HFF-Myc (cell line): ENCODE measurements around the gene SAMD4B.

Source experiments
- DNase-seq: peaks from one replicate; pipeline ENCODE4 v3.0.0-alpha.2; 2011; ENCODE audit warnings: low read depth; ENCODE audit errors: extremely low read depth
- H3K4me3 ChIP-seq: replicated peaks from 2 replicates; pipeline ENCODE4 v1.5.1; 2011; ENCODE audit warnings: low read depth, mild to moderate bottlenecking, control low read depth, low read length
- TF ChIP-seq, protein P1 (sequence below): IDR thresholded peaks from 2 replicates; pipeline ENCODE4 v1.5.1; 2012; ENCODE audit warnings: mild to moderate bottlenecking, low read depth, low read length, control low read depth; ENCODE audit errors: missing control alignments

Gene SAMD4B

DNA sequence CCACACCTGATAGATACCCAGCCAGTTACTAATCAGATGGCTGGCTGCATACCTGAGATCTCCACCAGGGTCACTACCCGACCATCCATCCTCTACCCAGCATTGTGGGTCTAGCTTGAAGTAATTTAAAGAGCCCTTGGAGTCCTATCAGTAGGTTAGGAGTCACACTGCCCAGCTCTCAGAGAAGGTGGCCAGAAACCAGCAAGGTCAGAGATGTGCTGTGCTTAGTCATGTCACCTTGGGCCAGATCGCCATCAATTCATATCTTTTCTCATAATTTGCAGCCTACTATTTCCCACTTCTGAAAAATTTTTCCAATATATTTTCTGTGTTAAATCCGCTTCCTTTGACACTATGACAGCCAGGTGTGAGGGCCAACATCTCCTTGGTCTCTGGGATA is 13.9 kb downstream of the SAMD4B start:
- TF ChIP-seq, protein P1, sequence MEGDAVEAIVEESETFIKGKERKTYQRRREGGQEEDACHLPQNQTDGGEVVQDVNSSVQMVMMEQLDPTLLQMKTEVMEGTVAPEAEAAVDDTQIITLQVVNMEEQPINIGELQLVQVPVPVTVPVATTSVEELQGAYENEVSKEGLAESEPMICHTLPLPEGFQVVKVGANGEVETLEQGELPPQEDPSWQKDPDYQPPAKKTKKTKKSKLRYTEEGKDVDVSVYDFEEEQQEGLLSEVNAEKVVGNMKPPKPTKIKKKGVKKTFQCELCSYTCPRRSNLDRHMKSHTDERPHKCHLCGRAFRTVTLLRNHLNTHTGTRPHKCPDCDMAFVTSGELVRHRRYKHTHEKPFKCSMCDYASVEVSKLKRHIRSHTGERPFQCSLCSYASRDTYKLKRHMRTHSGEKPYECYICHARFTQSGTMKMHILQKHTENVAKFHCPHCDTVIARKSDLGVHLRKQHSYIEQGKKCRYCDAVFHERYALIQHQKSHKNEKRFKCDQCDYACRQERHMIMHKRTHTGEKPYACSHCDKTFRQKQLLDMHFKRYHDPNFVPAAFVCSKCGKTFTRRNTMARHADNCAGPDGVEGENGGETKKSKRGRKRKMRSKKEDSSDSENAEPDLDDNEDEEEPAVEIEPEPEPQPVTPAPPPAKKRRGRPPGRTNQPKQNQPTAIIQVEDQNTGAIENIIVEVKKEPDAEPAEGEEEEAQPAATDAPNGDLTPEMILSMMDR, result no peak
- no peak for DNase-seq

GRCh38 chr19:39356647-39357046 is 14.4 kb downstream of the SAMD4B start:
- DNase-seq, result no peak
- TF ChIP-seq, protein P1, result no peak
- no peak overlapping the region for H3K4me3 ChIP-seq

More for the DNA sequence above, 13.9 kb downstream of the SAMD4B start:
- no peak overlapping the region for H3K4me3 ChIP-seq

GRCh38 chr19:39359026-39359425 is 16.8 kb downstream of the SAMD4B start:
- no peak for DNase-seq
- TF ChIP-seq, protein P1, result no peak

DNA sequence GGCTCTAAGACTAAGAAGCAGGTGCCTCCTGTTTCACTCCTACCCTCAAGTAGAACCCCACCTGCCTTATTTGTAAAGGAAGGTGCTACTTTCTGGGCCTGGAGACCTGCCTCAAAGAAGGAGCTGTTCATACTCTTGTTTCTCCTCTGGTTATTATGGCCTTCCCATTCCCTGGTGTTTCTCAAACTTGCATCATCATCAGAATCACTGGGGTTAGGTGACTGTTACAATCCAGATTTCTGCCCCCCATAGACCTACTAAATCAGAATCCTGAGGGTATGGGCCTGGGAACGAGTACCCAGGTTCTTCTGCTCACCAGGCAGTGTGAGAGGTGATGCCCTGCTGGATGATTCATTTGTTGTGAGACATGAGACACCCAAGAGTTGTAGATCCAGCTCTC is 18.4 kb downstream of the SAMD4B start:
- TF ChIP-seq, protein P1, result no peak
- no peak for DNase-seq

More at GRCh38 chr19:39359026-39359425, 16.8 kb downstream of the SAMD4B start:
- H3K4me3 ChIP-seq, result no peak overlapping the region

DNA sequence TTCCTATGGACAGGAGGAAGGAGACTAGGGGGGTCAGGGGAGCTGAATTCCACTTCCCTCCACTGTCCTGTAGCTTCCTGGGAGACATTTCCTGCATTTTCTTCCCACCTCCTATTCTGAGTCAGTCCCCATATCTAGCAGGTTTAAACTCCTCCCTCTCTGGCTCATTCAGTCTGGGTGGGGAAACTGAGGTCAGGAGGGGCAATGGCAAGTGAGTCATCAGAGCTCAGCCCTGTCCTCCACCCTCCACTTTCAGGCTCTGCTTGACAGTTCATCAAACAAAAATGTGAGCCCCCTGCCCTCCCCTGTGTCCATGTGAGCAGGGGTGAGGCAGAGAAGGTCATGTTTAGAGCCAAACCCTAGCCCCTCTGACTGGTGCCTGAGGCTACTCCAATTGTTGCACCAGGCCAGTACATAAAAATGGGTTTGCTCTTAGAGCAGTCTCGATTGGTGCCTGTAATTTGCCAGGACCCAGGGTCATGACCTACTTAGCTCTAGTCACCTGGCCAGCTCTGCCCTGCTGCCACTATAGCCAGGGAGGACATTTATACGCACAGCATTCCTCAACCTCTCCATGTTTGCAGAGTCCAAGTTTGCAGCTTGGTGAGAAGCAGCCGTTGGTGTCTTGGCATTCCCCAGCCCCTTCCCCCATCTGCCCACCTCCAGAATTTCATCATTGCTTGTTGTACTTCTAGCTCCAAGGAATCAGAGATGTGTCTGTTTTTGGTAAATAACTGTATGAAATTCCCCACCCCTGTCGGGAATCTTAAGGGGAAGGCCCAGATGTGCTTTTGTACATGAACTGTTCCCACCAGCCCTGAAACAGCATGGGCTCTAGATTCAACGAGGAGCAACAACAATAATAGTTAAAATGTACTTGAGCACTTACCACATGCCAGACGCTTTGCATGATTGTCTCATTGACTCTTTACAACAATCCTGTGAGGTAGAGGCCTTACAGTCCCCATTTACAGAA is 20.7 kb downstream of the SAMD4B start:
- TF ChIP-seq, protein P1, result no peak
- no peak overlapping the region for H3K4me3 ChIP-seq
- DNase-seq, result no peak

More for the DNA sequence above, 18.4 kb downstream of the SAMD4B start:
- H3K4me3 ChIP-seq, result no peak overlapping the region

GRCh38 chr19:39363901-39364457 is 21.8 kb downstream of the SAMD4B start:
- TF ChIP-seq, protein P1, result no peak
- DNase-seq, result no peak
- H3K4me3 ChIP-seq, result no peak overlapping the region
